K562 (cell line): Measurements from ENCODE around the gene CPLANE2. TPM values are rescaled to one million over a fixed set of nuclear protein-coding genes. Genes with fewer than 3 reads are reported as not detected.

Source experiments
- ATF2 ChIP-seq: sonication (generic); formaldehyde crosslinking; IDR thresholded peaks from 2 replicates; pipeline ENCODE4 v1.8.1; 2022; ENCODE audit warnings: missing genetic modification reagents
- BACH1 ChIP-seq: fragments of 200-800 bp; sonication (Bioruptor generic); IDR thresholded peaks from 2 replicates; pipeline ENCODE4 v1.6.1; 2016; ENCODE audit warnings: missing genetic modification characterization, missing compliant biosample characterization
- BRD9 ChIP-seq: fragments of 450-650 bp; IDR thresholded peaks from 2 replicates; pipeline ENCODE4 v1.6.1; 2018; ENCODE audit warnings: low read depth; ENCODE audit not compliant: partially characterized antibody
- CREBBP ChIP-seq: IDR thresholded peaks from one replicate; pipeline ENCODE4 v1.6.1; 2012; ENCODE audit warnings: low read depth, mild to moderate bottlenecking, control low read depth, inconsistent platforms, low read length
- DPF2 ChIP-seq: fragments of 450-650 bp; IDR thresholded peaks from 2 replicates; pipeline ENCODE4 v1.6.1; 2016
- EHMT2 ChIP-seq: fragments of 450-650 bp; IDR thresholded peaks from 2 replicates; pipeline ENCODE4 v1.6.1; 2018; ENCODE audit warnings: antibody characterized with exemption
- FOSL1 ChIP-seq: fragments of 200-800 bp; sonication (Bioruptor generic); conservative IDR thresholded peaks from 2 replicates; pipeline ENCODE4 v1.6.1; 2016; ENCODE audit warnings: missing genetic modification characterization, missing compliant biosample characterization
- FOXK2 ChIP-seq, 2 experiments: fragments of 450-650 bp; IDR thresholded peaks in 1 of 2; conservative IDR thresholded peaks in 1 of 2; 2 replicates each; pipeline ENCODE4 v1.6.1; 2016; ENCODE audit warnings: low read depth in 2 of 2, mild to moderate bottlenecking in 1 of 2
- FOXM1 ChIP-seq, 2 experiments: fragments of 450-650 bp in 1 of 2; sonication (generic) in 1 of 2; formaldehyde crosslinking in 1 of 2; IDR thresholded peaks; 2 replicates each; pipeline versions ENCODE4 v1.6.1 to v1.9.0; 2017 to 2022; ENCODE audit warnings: low read depth in 2 of 2, mild to moderate bottlenecking in 2 of 2, missing genetic modification reagents in 1 of 2, moderate library complexity in 1 of 2
- KLF13 ChIP-seq: fragments of 450-650 bp; IDR thresholded peaks from 2 replicates; pipeline ENCODE4 v1.6.1; 2016; ENCODE audit warnings: missing genetic modification characterization, low read depth, mild to moderate bottlenecking, missing compliant biosample characterization, moderate library complexity, borderline replicate concordance
- PHB ChIP-seq: fragments of 250-450 bp; sonication (Bioruptor Pico); IDR thresholded peaks from 2 replicates; pipeline ENCODE4 v1.5.0; 2021
- SREBF2 ChIP-seq: sonication (generic); formaldehyde crosslinking; IDR thresholded peaks from 2 replicates; pipeline ENCODE4 v1.4.0; 2020; ENCODE audit warnings: mild to moderate bottlenecking, missing genetic modification reagents
- TAL1 ChIP-seq: fragments of 450-650 bp; IDR thresholded peaks from 2 replicates; pipeline ENCODE4 v1.6.1; 2016; ENCODE audit warnings: mild to moderate bottlenecking
- XRCC3 ChIP-seq: fragments of 450-650 bp; IDR thresholded peaks from 2 replicates; pipeline ENCODE4 v1.6.1; 2017; ENCODE audit warnings: mild to moderate bottlenecking, moderate library complexity
- ZNF140 ChIP-seq: fragments of 250-450 bp; sonication (Bioruptor Pico); IDR thresholded peaks from 2 replicates; pipeline ENCODE4 v1.8.0; 2021; ENCODE audit warnings: moderate library complexity, mild to moderate bottlenecking, inconsistent platforms
- ZNF277 ChIP-seq: fragments of 250-450 bp; sonication (Bioruptor Pico); IDR thresholded peaks from 2 replicates; pipeline ENCODE4 v1.8.0; 2022; ENCODE audit warnings: inconsistent platforms, mild to moderate bottlenecking, moderate library complexity, borderline replicate concordance
- ZNF318 ChIP-seq, 2 experiments: fragments of 450-650 bp; IDR thresholded peaks; 2 replicates each; pipeline ENCODE4 v1.6.1; 2016; ENCODE audit warnings: mild to moderate bottlenecking in 2 of 2, borderline replicate concordance in 1 of 2, low read depth in 1 of 2, moderate library complexity in 1 of 2
- ZNF436 ChIP-seq: fragments of 250-450, 450-650 bp; sonication (Bioruptor Pico); formaldehyde crosslinking; IDR thresholded peaks from 2 replicates; pipeline ENCODE4 v1.7.0; 2020; ENCODE audit warnings: mild to moderate bottlenecking
- ZNF644 ChIP-seq: fragments of 200-800 bp; sonication (Bioruptor generic); IDR thresholded peaks from 2 replicates; pipeline ENCODE4 v1.6.1; 2016; ENCODE audit warnings: low read depth, missing genetic modification characterization, missing compliant biosample characterization
- polyA plus RNA-seq, 8 experiments: library from polyadenylated mRNA; depleted of rRNA in 4 of 8; stranded (reverse) in 5 of 8; unstranded in 3 of 8; fragments of >200 nt; fragmentation: Nextera tagmentation in 2 of 8; fragmentation: Illumina TruSeq in 1 of 8; extraction: Ambion mirVana in 2 of 8; extraction: Trizol in 1 of 8; gene quantifications; 2 replicates each; pipeline versions ENCODE4 v1.2.1 to v1.2.3, GENCODE V29; 2011 to 2014; ENCODE audit warnings: inconsistent platforms in 1 of 8, missing spikeins in 1 of 8
- total RNA-seq, 7 experiments: library from RNA; depleted of rRNA in 6 of 7; stranded (reverse); fragments of >200 nt in 6 of 7; fragmentation: Illumina TruSeq in 2 of 7; extraction: Trizol in 2 of 7; gene quantifications; 2 replicates each; pipeline versions ENCODE4 v1.2.1 to v1.2.3, GENCODE V29; 2011 to 2021; ENCODE audit warnings: low replicate concordance in 1 of 7

The CPLANE2 gene
- total and polyA plus RNA-seq, 9 of the 15 experiments (the other 6 are each of a cell fraction or from before 2014, with no cell fraction given), result 0.17 to 20.9 (median 8.1) TPM

- TF ChIP-seq TAL1 (no peak), ZNF318 (IDR thresholded peaks at IDR 0.05; ENCODE audit: borderline replicate concordance in 1 of 2, low read depth in 1 of 2) (no peak), CREBBP (no peak), FOXM1 (IDR thresholded peaks at IDR 0.05; ENCODE audit: low read depth) (no peak), FOXM1 (CRISPR knock-in tag; IDR thresholded peaks at IDR 0.05; ENCODE audit: low read depth) (no peak), KLF13 (tag) (no peak), ZNF436 (CRISPR knock-in tag) (no peak), BRD9 (peak; percentile 32), SREBF2 (CRISPR knock-in tag) (no peak), FOSL1 (tag) (no peak), ATF2 (CRISPR knock-in tag) (no peak), ZNF277 (CRISPR knock-in tag) (no peak), XRCC3 (no peak), BACH1 (tag) (no peak; the same call in 1 of the 2 replicates), EHMT2 (no peak), ZNF644 (no peak), DPF2 (no peak), PHB (CRISPR knock-in tag) (no peak), FOXK2 (conservative IDR thresholded peaks at IDR 0.05 in 1 of 2, IDR thresholded peaks at IDR 0.05 in 1 of 2; ENCODE audit: low read depth in 2 of 2) (peak in 1 of 2 experiments; percentile 69; a peak in 1 of 4 replicates), ZNF140 (CRISPR knock-in tag) (no peak)
Measured at GRCh38 chr1:16237343-16237830, 404 bp upstream of the CPLANE2 start (continued).
